ENCODE measurements around the gene UBA7.
A peak's percentile ranks its signal among the peaks of the same experiment; 100 is the strongest.
"Not testable (repeated sequence)": the region's sequence is repeated elsewhere in the genome, so short reads cannot be mapped to it uniquely, and the experiment has no call there.

Gene UBA7

DNA sequence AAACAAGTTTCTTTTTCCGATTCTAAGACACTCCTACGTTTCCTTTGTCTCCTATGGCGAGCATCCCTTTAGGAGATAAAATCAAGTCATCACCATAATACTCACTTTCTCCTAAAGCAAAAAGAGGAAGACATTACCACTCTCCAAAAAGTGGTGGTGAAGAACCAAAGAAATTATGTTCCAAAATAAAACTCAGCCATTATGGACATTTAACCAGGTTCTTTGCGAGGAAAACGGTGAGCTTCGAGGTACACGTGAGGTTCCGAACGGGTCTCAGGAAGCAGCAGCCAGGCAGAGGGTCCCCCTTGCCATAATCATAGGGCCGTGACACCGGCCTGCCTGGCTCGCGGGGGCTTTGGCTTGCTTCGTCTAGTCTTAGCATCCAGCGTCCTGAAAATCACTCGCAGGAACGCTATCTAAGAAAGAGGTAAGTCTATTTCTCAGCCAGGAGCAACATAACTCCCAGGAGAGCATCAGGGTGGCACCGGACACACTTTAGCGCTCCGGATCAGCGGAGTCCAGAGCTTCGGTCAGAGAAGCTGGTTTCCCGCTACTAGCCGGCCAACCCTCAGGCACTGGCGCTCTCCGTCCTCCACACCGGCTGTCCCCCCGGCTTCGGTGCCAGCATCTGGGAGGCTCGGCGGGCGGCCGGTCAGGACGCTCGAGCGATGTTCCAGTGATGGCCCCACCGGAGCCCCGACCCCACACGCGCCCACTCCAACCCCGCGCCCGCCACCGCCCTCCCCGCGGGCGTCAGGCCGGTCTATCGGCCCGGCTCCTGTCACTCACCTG is 28.0 kb downstream of the UBA7 start:
- peak; percentile 60 for DNase-seq

DNA sequence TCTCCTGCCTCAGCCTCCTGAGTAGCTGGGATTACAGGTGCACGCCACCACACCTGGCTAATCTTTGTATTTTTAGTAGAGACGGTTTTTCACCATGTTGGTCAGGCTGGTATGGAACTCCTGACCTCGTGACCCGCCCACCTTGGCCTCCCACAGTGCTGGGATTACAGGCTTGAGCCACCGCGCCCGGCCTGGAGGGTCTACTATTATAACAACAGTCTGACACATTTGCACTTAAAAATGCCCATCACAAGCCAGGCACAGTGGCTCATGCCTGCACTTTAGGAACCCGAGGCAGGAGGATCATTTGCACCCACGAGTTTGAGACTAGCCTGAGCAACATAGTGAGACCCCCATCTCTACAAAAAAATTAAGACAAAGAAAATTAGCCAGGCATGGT is 31.5 kb downstream of the UBA7 start:
- DNase-seq = not testable (repeated sequence)

- no peak for DNase-seq
Observed at GRCh38 chr3:49781415-49782199, 32.1 kb downstream of the UBA7 start.

GRCh38 chr3:49780975-49781365 is 32.8 kb downstream of the UBA7 start:
- not testable (repeated sequence) for DNase-seq

GRCh38 chr3:49780080-49780974 is 33.4 kb downstream of the UBA7 start:
- DNase-seq = no peak

- DNase-seq = no peak
Observed at GRCh38 chr3:49779358-49780079, 34.2 kb downstream of the UBA7 start.

- not testable (repeated sequence) for DNase-seq
Observed at GRCh38 chr3:49776101-49776500, 37.7 kb downstream of the UBA7 start.

DNA sequence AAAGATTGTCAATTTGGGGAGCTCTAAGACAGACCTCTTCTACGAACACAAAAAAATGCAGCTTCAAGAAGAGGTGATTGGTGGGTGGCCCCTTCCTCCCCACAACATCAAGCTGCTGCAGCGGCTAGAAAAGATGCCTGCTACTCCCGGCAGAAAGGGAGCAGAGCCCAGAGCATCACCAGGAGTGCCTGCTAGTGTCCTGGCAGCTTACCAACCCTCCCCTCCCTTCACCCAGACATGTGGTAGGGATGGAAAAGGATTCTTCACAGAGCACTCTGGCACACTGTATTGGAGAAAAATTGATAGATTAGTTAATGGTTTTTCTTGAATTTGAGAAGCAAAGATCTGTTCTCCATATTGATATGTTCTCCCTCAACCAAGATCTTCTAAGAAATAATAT is 38.2 kb downstream of the UBA7 start:
- no peak for DNase-seq

DNA sequence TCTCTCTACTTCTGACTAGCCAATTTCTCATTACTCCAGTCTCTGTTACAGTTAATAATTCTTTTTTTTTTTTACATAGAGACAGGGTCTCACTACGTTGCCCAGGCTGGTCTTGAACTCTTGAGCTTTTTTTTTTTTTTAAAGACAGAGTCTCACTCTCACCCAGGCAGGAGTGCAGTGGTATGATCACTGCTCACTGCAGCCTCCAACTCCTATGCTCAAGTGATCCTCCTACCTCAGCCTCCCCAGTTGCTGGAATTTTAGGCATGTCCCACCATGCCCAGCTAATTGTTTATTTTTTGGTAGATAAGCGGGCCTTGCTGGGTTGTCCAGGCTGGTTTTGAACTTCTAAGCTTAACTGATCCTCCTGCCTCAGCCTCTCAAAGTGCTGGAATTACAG is 41.0 kb downstream of the UBA7 start:
- DNase-seq = no peak

- no peak for DNase-seq
Observed at GRCh38 chr3:49771340-49771938, 42.3 kb downstream of the UBA7 start.

- no peak for DNase-seq
Observed at GRCh38 chr3:49769926-49770325, 43.8 kb downstream of the UBA7 start.

DNA sequence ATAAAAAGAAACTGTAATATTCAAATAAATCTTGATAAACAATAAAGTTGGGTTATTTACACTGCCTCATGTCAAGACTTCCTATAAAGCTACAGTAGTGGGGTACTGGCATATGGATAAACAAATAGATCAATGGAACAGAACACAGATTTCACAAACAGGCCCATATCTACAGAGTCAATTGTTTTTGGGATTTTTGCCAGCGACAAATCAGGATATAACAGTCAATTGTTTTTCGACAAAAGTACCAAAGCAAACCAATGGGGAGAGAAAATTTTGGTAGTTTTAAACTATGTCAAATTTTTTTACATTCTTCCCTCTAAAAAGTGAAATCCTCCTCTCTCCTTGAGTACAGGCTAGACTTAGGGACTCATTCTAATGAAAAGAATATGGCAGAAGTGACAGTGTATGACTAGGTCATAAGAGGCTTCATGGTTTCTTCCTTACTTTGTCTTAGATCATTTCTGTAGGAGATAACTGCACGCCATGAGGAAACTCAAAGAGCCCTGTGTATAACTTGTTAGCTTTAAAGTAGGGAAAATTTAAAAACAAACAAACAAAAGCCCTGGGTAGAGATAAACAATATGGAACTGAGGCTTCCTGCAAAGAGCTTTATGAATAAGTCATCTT is 44.4 kb downstream of the UBA7 start:
- DNase-seq = no peak

DNA sequence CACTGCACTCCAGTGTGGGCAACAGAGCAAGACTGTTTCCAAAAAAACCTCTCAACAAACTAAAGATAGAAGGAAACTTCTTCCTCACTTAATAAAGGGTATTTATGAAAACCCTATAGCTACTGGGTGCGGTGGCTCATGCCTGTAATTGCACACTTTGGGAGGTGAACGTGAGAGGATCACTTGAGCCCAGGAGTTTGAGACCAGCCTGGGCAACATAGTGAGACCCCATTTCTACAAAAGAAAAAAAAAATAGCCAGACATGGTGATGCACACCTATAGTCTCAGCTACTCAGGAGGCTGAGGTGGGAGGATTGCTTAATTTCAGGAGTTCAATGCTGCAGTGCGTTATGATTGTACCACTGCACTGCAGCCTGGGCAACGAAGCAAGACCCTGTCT is 49.8 kb downstream of the UBA7 start:
- DNase-seq = no peak

- peak; percentile 25 for DNase-seq
Observed at GRCh38 chr3:49761661-49762060, 52.1 kb downstream of the UBA7 start.

DNA sequence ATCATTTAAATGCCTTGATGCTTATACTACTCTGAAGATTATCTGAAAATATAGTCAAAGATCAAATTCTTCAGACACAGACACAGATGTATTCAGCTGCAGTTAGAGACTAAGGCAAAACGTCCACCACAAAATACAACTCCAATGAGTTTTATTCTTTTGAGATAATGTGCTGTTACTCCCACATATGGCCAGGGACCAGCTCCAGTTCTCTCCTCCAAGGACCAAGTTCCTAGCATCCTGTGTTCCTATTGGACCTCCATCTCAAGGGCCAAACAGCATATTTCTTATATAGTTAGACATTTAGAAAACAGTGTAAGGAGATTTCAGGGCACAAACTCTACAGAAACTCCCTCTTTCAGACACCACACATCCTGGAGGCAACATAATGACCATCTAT is 54.5 kb downstream of the UBA7 start:
- DNase-seq = no peak

DNA sequence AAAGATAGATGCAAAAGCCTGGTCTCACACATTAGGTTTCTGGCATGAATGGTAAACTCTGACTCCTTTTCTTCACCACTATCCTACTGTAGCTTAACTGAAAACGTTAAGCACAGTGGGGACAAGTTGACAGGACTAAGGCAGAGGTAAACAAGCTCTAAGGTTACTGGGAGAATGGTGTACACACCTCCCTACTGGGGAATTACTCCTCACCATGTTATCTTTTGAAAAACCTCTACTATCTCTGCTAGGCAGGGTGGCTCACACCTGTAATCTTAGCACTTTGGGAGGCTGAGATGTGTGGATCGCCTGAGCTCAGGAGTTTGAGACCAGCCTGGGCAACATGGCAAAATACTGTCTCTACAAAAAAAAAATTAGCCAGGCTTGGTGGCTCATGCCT is 56.6 kb downstream of the UBA7 start:
- no peak for DNase-seq

GRCh38 chr3:49756036-49756435 is 57.7 kb downstream of the UBA7 start:
- no peak for DNase-seq
